ENCODE measurements around the gene SLC6A18. TPM values are rescaled to one million over a fixed set of nuclear protein-coding genes. Genes with fewer than 3 reads are reported as not detected.
"Not testable (repeated sequence)": the region's sequence is repeated elsewhere in the genome, so short reads cannot be mapped to it uniquely, and the experiment has no call there.

Gene SLC6A18
- total RNA-seq, 1 experiment from 2014 or later, result not detected

GRCh38 chr5:1273745-1274144, 48.6 kb downstream of the SLC6A18 start:
- Histone ChIP-seq H3K4me3 (no peak overlapping the region), H3K4me1 (replicated peaks) (no peaks in the 10 kb centered on the region), H3K9me3 (replicated peaks) (peaks cover 16% of the 10 kb centered on the region), H3K36me3 (peaks cover 17% of the 10 kb centered on the region), H3K27me3 (replicated peaks) (peaks cover 6% of the 10 kb centered on the region), H3K27ac (no peak overlapping the region)
- DNase-seq (ENCODE audit: low read depth in 1 of 2, low spot score in 2 of 2), result no peak

- no peak for DNase-seq (ENCODE audit: low read depth in 1 of 2, low spot score in 2 of 2)
- Histone ChIP-seq H3K27me3 (replicated peaks) (peaks cover 6% of the 10 kb centered on the region), H3K27ac (no peak overlapping the region), H3K9me3 (replicated peaks) (peaks cover 16% of the 10 kb centered on the region), H3K4me1 (replicated peaks) (no peaks in the 10 kb centered on the region), H3K36me3 (peaks cover 24% of the 10 kb centered on the region), H3K4me3 (no peak overlapping the region)
Observed at GRCh38 chr5:1274471-1274870, 49.3 kb downstream of the SLC6A18 start.

GRCh38 chr5:1275397-1276391, 50.5 kb downstream of the SLC6A18 start:
- not testable (repeated sequence) for DNase-seq (ENCODE audit: low read depth in 1 of 2, low spot score in 2 of 2); H3K4me3 ChIP-seq; H3K27ac ChIP-seq; H3K4me1 ChIP-seq (replicated peaks)
- H3K27me3 ChIP-seq (replicated peaks), result peaks cover 15% of the 10 kb centered on the region
- H3K36me3 ChIP-seq, result peaks cover 36% of the 10 kb centered on the region
- H3K9me3 ChIP-seq (replicated peaks), result peaks cover 21% of the 10 kb centered on the region

- Histone ChIP-seq H3K9me3 (replicated peaks) (peaks cover 18% of the 10 kb centered on the region), H3K4me1 (replicated peaks) (no peaks in the 10 kb centered on the region), H3K27me3 (replicated peaks) (peaks cover 19% of the 10 kb centered on the region), H3K27ac (no peak overlapping the region), H3K36me3 (peaks cover 30% of the 10 kb centered on the region), H3K4me3 (no peak overlapping the region)
- DNase-seq (ENCODE audit: low read depth in 1 of 2, low spot score in 2 of 2), result no peak
Observed at GRCh38 chr5:1276930-1277329, 51.7 kb downstream of the SLC6A18 start.

GRCh38 chr5:1277331-1277730, 52.1 kb downstream of the SLC6A18 start:
- peaks cover 22% of the 10 kb centered on the region for H3K27me3 ChIP-seq (replicated peaks)
- no peak overlapping the region for H3K27ac ChIP-seq
- peaks cover 16% of the 10 kb centered on the region for H3K9me3 ChIP-seq (replicated peaks)
- no peaks in the 10 kb centered on the region for H3K4me1 ChIP-seq (replicated peaks)
- DNase-seq (ENCODE audit: low read depth in 1 of 2, low spot score in 2 of 2), result no peak
- H3K36me3 ChIP-seq, result peaks cover 27% of the 10 kb centered on the region
- H3K4me3 ChIP-seq, result no peak overlapping the region

GRCh38 chr5:1277781-1278180, 52.6 kb downstream of the SLC6A18 start:
- no peaks in the 10 kb centered on the region for H3K4me1 ChIP-seq (replicated peaks)

GRCh38 chr5:1278216-1278615, 53.0 kb downstream of the SLC6A18 start:
- Histone ChIP-seq H3K4me1 (replicated peaks) (no peaks in the 10 kb centered on the region), H3K27ac (no peak overlapping the region), H3K36me3 (peaks cover 27% of the 10 kb centered on the region), H3K27me3 (replicated peaks) (peaks cover 22% of the 10 kb centered on the region), H3K9me3 (replicated peaks) (peaks cover 16% of the 10 kb centered on the region), H3K4me3 (no peak overlapping the region)
- DNase-seq (ENCODE audit: low read depth in 1 of 2, low spot score in 2 of 2), result no peak

More at GRCh38 chr5:1277781-1278180, 52.6 kb downstream of the SLC6A18 start:
- Histone ChIP-seq H3K27me3 (replicated peaks) (peaks cover 22% of the 10 kb centered on the region), H3K4me3 (no peak overlapping the region), H3K9me3 (replicated peaks) (peaks cover 16% of the 10 kb centered on the region), H3K36me3 (peaks cover 27% of the 10 kb centered on the region), H3K27ac (no peak overlapping the region)
- no peak for DNase-seq (ENCODE audit: low read depth in 1 of 2, low spot score in 2 of 2)

GRCh38 chr5:1278656-1279442, 53.7 kb downstream of the SLC6A18 start:
- H3K4me1 ChIP-seq (replicated peaks), result no peaks in the 10 kb centered on the region
- H3K27ac ChIP-seq, result no peak overlapping the region
- DNase-seq (ENCODE audit: low read depth in 1 of 2, low spot score in 2 of 2), result no peak
- peaks cover 27% of the 10 kb centered on the region for H3K36me3 ChIP-seq
- H3K27me3 ChIP-seq (replicated peaks), result peaks cover 22% of the 10 kb centered on the region
- no peak overlapping the region for H3K4me3 ChIP-seq
- peaks cover 14% of the 10 kb centered on the region for H3K9me3 ChIP-seq (replicated peaks)

GRCh38 chr5:1279443-1280151, 54.4 kb downstream of the SLC6A18 start:
- peaks cover 17% of the 10 kb centered on the region for H3K27me3 ChIP-seq (replicated peaks)
- H3K4me3 ChIP-seq, result no peak overlapping the region
- H3K9me3 ChIP-seq (replicated peaks), result peaks cover 8% of the 10 kb centered on the region; the same call in 1 of the 2 replicates
- no peak for DNase-seq (ENCODE audit: low read depth in 1 of 2, low spot score in 2 of 2)
- H3K27ac ChIP-seq, result no peak overlapping the region
- H3K4me1 ChIP-seq (replicated peaks), result no peaks in the 10 kb centered on the region
- peaks cover 24% of the 10 kb centered on the region for H3K36me3 ChIP-seq

GRCh38 chr5:1280177-1281037, 55.2 kb downstream of the SLC6A18 start:
- peaks cover 6% of the 10 kb centered on the region; the same call in 1 of the 2 replicates for H3K9me3 ChIP-seq (replicated peaks)
- H3K36me3 ChIP-seq, result peaks cover 23% of the 10 kb centered on the region
- H3K27ac ChIP-seq, result no peak overlapping the region
- H3K27me3 ChIP-seq (replicated peaks), result peaks cover 19% of the 10 kb centered on the region
- no peak for DNase-seq (ENCODE audit: low read depth in 1 of 2, low spot score in 2 of 2)
- no peaks in the 10 kb centered on the region for H3K4me1 ChIP-seq (replicated peaks)
- H3K4me3 ChIP-seq, result no peak overlapping the region

- H3K9me3 ChIP-seq (replicated peaks), result peaks cover 6% of the 10 kb centered on the region; the same call in 1 of the 2 replicates
- H3K27ac ChIP-seq, result no peak overlapping the region
- peaks cover 30% of the 10 kb centered on the region for H3K36me3 ChIP-seq
- H3K4me3 ChIP-seq, result no peak overlapping the region
- no peak for DNase-seq (ENCODE audit: low read depth in 1 of 2, low spot score in 2 of 2)
- peaks cover 24% of the 10 kb centered on the region for H3K27me3 ChIP-seq (replicated peaks)
- H3K4me1 ChIP-seq (replicated peaks), result no peaks in the 10 kb centered on the region
Observed at GRCh38 chr5:1281038-1281882, 56.1 kb downstream of the SLC6A18 start.
